SU-DHL-6 (cell line): ENCODE data around the gene NPAS3.

Source experiments
- H2AFZ ChIP-seq: fragments of 200-600 bp; sonication (generic); 2 replicates; pipeline ENCODE4 v1.6.1; 2014; ENCODE audit warnings: low read depth, mild to moderate bottlenecking, moderate library complexity, mixed read lengths, antibody characterized with exemption, low read length; ENCODE audit not compliant: severe bottlenecking
- H3F3A ChIP-seq: fragments of 200-600 bp; shearing (Covaris generic); 2 replicates; pipeline ENCODE4 v1.6.0; 2016; ENCODE audit warnings: antibody characterized with exemption, mild to moderate bottlenecking; ENCODE audit not compliant: insufficient read depth
- H3K27ac ChIP-seq: fragments of 200-600 bp; sonication (generic); 2 replicates; pipeline ENCODE4 v1.5.1; 2016; ENCODE audit warnings: low read depth, mild to moderate bottlenecking, low read length, moderate library complexity, mixed read lengths
- H3K27me3 ChIP-seq: fragments of 200-600 bp; sonication (generic), shearing (Covaris generic); 2 replicates; pipeline ENCODE4 v1.6.0; 2014; ENCODE audit warnings: mild to moderate bottlenecking, low read length
- H3K36me3 ChIP-seq: fragments of 200-600 bp; sonication (generic); 2 replicates; pipeline ENCODE4 v1.6.1; 2014; ENCODE audit warnings: mild to moderate bottlenecking, low read length, mixed read lengths
- H3K4me2 ChIP-seq: fragments of 300-600, 200-600 bp; shearing (Covaris generic), sonication (generic); 2 replicates; pipeline ENCODE4 v1.6.0; 2014; ENCODE audit warnings: low read length, low read depth, mild to moderate bottlenecking; ENCODE audit not compliant: poor library complexity, severe bottlenecking
- H3K4me3 ChIP-seq: fragments of 200-600 bp; sonication (generic); 2 replicates; pipeline ENCODE4 v1.5.1; 2014; ENCODE audit warnings: antibody characterized with exemption, low read length, mild to moderate bottlenecking, mixed read lengths; ENCODE audit not compliant: insufficient read depth, poor library complexity, severe bottlenecking
- H3K79me2 ChIP-seq: fragments of 200-600 bp; sonication (generic); 2 replicates; pipeline ENCODE4 v1.6.1; 2014; ENCODE audit warnings: mild to moderate bottlenecking, low read length, moderate library complexity; ENCODE audit not compliant: insufficient read depth
- H3K9ac ChIP-seq: fragments of 200-600 bp; sonication (generic); 2 replicates; pipeline ENCODE4 v1.7.0; 2014; ENCODE audit warnings: mild to moderate bottlenecking, low read length
- H3K9me2 ChIP-seq: fragments of 200-600 bp; sonication (generic); replicated peaks from 2 replicates; pipeline ENCODE4 v1.6.1; 2014; ENCODE audit warnings: low read length; ENCODE audit not compliant: insufficient read depth
- H3K9me3 ChIP-seq: fragments of 200-600 bp; sonication (generic); 2 replicates; pipeline ENCODE4 v1.6.1; 2014; ENCODE audit warnings: low read length, mixed read lengths; ENCODE audit not compliant: insufficient read depth
- H4K20me1 ChIP-seq: fragments of 200-600 bp; sonication (generic); 2 replicates; pipeline ENCODE4 v1.6.1; 2014; ENCODE audit warnings: low read depth, mild to moderate bottlenecking, antibody characterized with exemption, low read length, moderate library complexity, mixed read lengths
- CTCF ChIP-seq: fragments of 200-600 bp; sonication (generic); IDR thresholded peaks from one replicate; pipeline ENCODE4 v1.5.1; 2017; ENCODE audit warnings: antibody characterized with exemption, mild to moderate bottlenecking, low read length, moderate library complexity; ENCODE audit not compliant: insufficient read depth, poor library complexity, severe bottlenecking
- EZH2phosphoT487 ChIP-seq: fragments of 200-600 bp; sonication (generic), shearing (Covaris generic); conservative IDR thresholded peaks from 2 replicates; pipeline ENCODE4 v1.6.1; 2018; ENCODE audit warnings: mild to moderate bottlenecking, antibody characterized with exemption, low read length, moderate library complexity, mixed read lengths

The NPAS3 gene

GRCh38 chr14:33271891-33272290 lies 333.2 kb downstream of the NPAS3 start:
- Histone ChIP-seq H3F3A (no peaks in the 10 kb centered on the region), H2AFZ (no peak overlapping the region), H3K9me2 (no peaks in the 10 kb centered on the region), H3K27me3 (no peaks in the 10 kb centered on the region), H3K4me2 (no peak overlapping the region), H3K4me3 (no peak overlapping the region), H3K9ac (no peak overlapping the region), H3K9me3 (no peaks in the 10 kb centered on the region), H3K79me2 (no peaks in the 10 kb centered on the region), H3K27ac (no peak overlapping the region), H3K36me3 (no peaks in the 10 kb centered on the region), H4K20me1 (no peaks in the 10 kb centered on the region)
- TF ChIP-seq CTCF (no peak), EZH2phosphoT487 (no peak)

GRCh38 chr14:33273978-33274377 lies 335.3 kb downstream of the NPAS3 start:
- TF ChIP-seq CTCF (no peak), EZH2phosphoT487 (no peak)
- Histone ChIP-seq H3K79me2 (no peaks in the 10 kb centered on the region), H3K9me2 (no peaks in the 10 kb centered on the region), H3F3A (no peaks in the 10 kb centered on the region), H2AFZ (no peak overlapping the region), H3K27ac (no peak overlapping the region), H3K9me3 (no peaks in the 10 kb centered on the region), H3K27me3 (no peaks in the 10 kb centered on the region), H3K9ac (no peak overlapping the region), H3K36me3 (no peaks in the 10 kb centered on the region), H3K4me3 (no peak overlapping the region), H4K20me1 (no peaks in the 10 kb centered on the region), H3K4me2 (no peak overlapping the region)

GRCh38 chr14:33275879-33276278 lies 337.2 kb downstream of the NPAS3 start:
- Histone ChIP-seq H3F3A (no peaks in the 10 kb centered on the region), H4K20me1 (no peaks in the 10 kb centered on the region), H3K9me2 (no peaks in the 10 kb centered on the region), H3K27ac (no peak overlapping the region), H3K79me2 (no peaks in the 10 kb centered on the region), H3K9ac (no peak overlapping the region), H3K4me2 (no peak overlapping the region), H2AFZ (no peak overlapping the region), H3K27me3 (no peaks in the 10 kb centered on the region), H3K36me3 (no peaks in the 10 kb centered on the region), H3K9me3 (no peaks in the 10 kb centered on the region), H3K4me3 (no peak overlapping the region)
- TF ChIP-seq CTCF = no peak

GRCh38 chr14:33279865-33280264 lies 341.2 kb downstream of the NPAS3 start:
- no peak overlapping the region for H2AFZ ChIP-seq
- no peak overlapping the region for H3K4me3 ChIP-seq
- H4K20me1 ChIP-seq = no peaks in the 10 kb centered on the region
- no peaks in the 10 kb centered on the region for H3K9me3 ChIP-seq
- H3K9me2 ChIP-seq = no peaks in the 10 kb centered on the region
- no peak overlapping the region for H3K9ac ChIP-seq
- no peak overlapping the region for H3K4me2 ChIP-seq
- no peak for TF ChIP-seq EZH2phosphoT487
- TF ChIP-seq CTCF = no peak
- H3K27ac ChIP-seq = no peak overlapping the region
- no peaks in the 10 kb centered on the region for H3F3A ChIP-seq
- H3K79me2 ChIP-seq = no peaks in the 10 kb centered on the region
- no peaks in the 10 kb centered on the region for H3K36me3 ChIP-seq
- no peaks in the 10 kb centered on the region for H3K27me3 ChIP-seq
